A549 (cell line): ENCODE data around the gene DHRS7B. TPM values are rescaled to one million over a fixed set of nuclear protein-coding genes. Genes with fewer than 3 reads are reported as not detected.

Experiments used
- ATAC-seq, 2 experiments: fragments of 200-7000 bp in 1 of 2; fragments of >200 bp in 1 of 2; cut with Nextera tagmentation in 1 of 2; cut with Tn5 transposase in 1 of 2; 3 replicates each; pipeline versions ENCODE4 v1.8.0 to v1.9.1; 2018 to 2020; ENCODE audit warnings: mild to moderate bottlenecking in 1 of 2, moderate library complexity in 1 of 2
- CTCF ChIA-PET: fragments of 300-600 bp; sonication (Branson Sonifier 250); formaldehyde crosslinking; extraction: SDS; loops from one replicate; lab custom pipeline; 2021; ENCODE audit warnings: antibody characterized with exemption, inconsistent platforms; lab: Yijun Ruan, JAX
- POLR2A ChIA-PET: fragments of 350-600 bp; formaldehyde crosslinking; extraction: SDS; loops from one replicate; lab custom pipeline; 2021; ENCODE audit warnings: antibody characterized with exemption, inconsistent platforms; lab: Yijun Ruan, JAX
- DNase-seq, 2 experiments: peaks; one replicate each; pipeline versions ENCODE4 v3.0.0 to v3.0.0-alpha.2; 2011 to 2016; ENCODE audit warnings: low read depth in 1 of 2, low spot score in 1 of 2
- FAIRE-seq: peaks from 2 replicates; lab custom pipeline; 2011; peaks lifted over from hg19 to GRCh38; lab: Jason Lieb, UNC
- H3K27ac ChIP-seq, 2 experiments: fragments of >200 bp; sonication (Bioruptor Twin); formaldehyde crosslinking; 3 replicates each; pipeline ENCODE4 v1.5.1; 2016 to 2017
- H3K4me1 ChIP-seq: fragments of >200 bp; sonication (Bioruptor Twin); formaldehyde crosslinking; 3 replicates; pipeline ENCODE4 v1.6.1; 2016
- H3K4me2 ChIP-seq: fragments of >200 bp; sonication (Bioruptor Twin); formaldehyde crosslinking; 3 replicates; pipeline ENCODE4 v1.6.1; 2016
- H3K4me3 ChIP-seq: fragments of >200 bp; sonication (Bioruptor Twin); formaldehyde crosslinking; 3 replicates; pipeline ENCODE4 v1.5.1; 2016
- H3K9me3 ChIP-seq: fragments of >200 bp; sonication (Bioruptor Twin); formaldehyde crosslinking; 3 replicates; pipeline ENCODE4 v1.6.1; 2016
- BHLHE40 ChIP-seq: IDR thresholded peaks from 2 replicates; pipeline ENCODE4 v1.6.1; 2012; ENCODE audit warnings: low read depth, low read length, inconsistent platforms
- CBX8 ChIP-seq: fragments of 200-600 bp; sonication (generic); IDR thresholded peaks from 2 replicates; pipeline ENCODE4 v1.6.1; 2016
- CTCF ChIP-seq: fragments of >200 bp; sonication (Bioruptor Twin); formaldehyde crosslinking; IDR thresholded peaks from 3 replicates; pipeline ENCODE4 v1.5.1; 2016
- EHMT2 ChIP-seq: fragments of 200-600 bp; sonication (generic); IDR thresholded peaks from 2 replicates; pipeline ENCODE4 v1.6.1; 2016; ENCODE audit warnings: antibody characterized with exemption, low read depth, mild to moderate bottlenecking, moderate library complexity
- JUN ChIP-seq, 2 experiments: fragments of >200 bp; sonication (Bioruptor Twin); formaldehyde crosslinking; IDR thresholded peaks; 2 replicates in 1 of 2; 3 replicates in 1 of 2; pipeline ENCODE4 v1.6.1; 2016 to 2017
- JUNB ChIP-seq: fragments of >200 bp; sonication (Bioruptor Twin); formaldehyde crosslinking; IDR thresholded peaks from 2 replicates; pipeline ENCODE4 v1.6.1; 2016
- KDM5A ChIP-seq: fragments of 200-600 bp; sonication (generic); IDR thresholded peaks from 2 replicates; pipeline ENCODE4 v1.6.1; 2016; ENCODE audit warnings: antibody characterized with exemption, mild to moderate bottlenecking
- MAZ ChIP-seq: fragments of 150-350 bp; IDR thresholded peaks from 2 replicates; pipeline ENCODE4 v1.6.1; 2014; ENCODE audit warnings: antibody characterized with exemption, low read depth, low read length, borderline replicate concordance
- PBX3 ChIP-seq: IDR thresholded peaks from 2 replicates; pipeline ENCODE4 v1.6.1; 2012
- RARB ChIP-seq: fragments of 250-450 bp; sonication (Bioruptor Pico); IDR thresholded peaks from 2 replicates; pipeline ENCODE4 v1.8.0; 2021; ENCODE audit warnings: mild to moderate bottlenecking, moderate library complexity
- REST ChIP-seq: fragments of 200-600 bp; sonication (generic); IDR thresholded peaks from 2 replicates; pipeline ENCODE4 v1.6.1; 2016; ENCODE audit warnings: antibody characterized with exemption, mild to moderate bottlenecking, moderate library complexity
- SREBF2 ChIP-seq: fragments of 450-650 bp; IDR thresholded peaks from 2 replicates; pipeline ENCODE4 v1.6.1; 2014; ENCODE audit warnings: mild to moderate bottlenecking, moderate library complexity
- ZNF302 ChIP-seq: fragments of 250-450 bp; sonication (Bioruptor Pico); IDR thresholded peaks from 2 replicates; pipeline ENCODE4 v1.9.0; 2021; ENCODE audit warnings: inconsistent platforms, mild to moderate bottlenecking, moderate library complexity
- ZSCAN20 ChIP-seq: fragments of 250-450 bp; sonication (Bioruptor Pico); IDR thresholded peaks from 2 replicates; pipeline ENCODE4 v1.8.0; 2022; ENCODE audit warnings: mild to moderate bottlenecking, moderate library complexity
- WGBS: methylation state at CpG from one replicate; pipeline ENCODE4 v1.1.6; 2017; ENCODE audit errors: missing lambda C conversion rate; 5-methylcytosine and 5-hydroxymethylcytosine counted together
- polyA plus RNA-seq, 4 experiments: library from polyadenylated mRNA; depleted of rRNA in 3 of 4; stranded (reverse); fragments of >200 nt; fragmentation: RNase III in 1 of 4; extraction: RNeasy Plus Mini Kit Qiagen cat#74134 plus additional on column Dnase treatment in 1 of 4; gene quantifications; 2 replicates in 3 of 4; 3 replicates in 1 of 4; pipeline ENCODE4 v1.2.3, GENCODE V29; 2011 to 2017

The DHRS7B gene
- polyA plus RNA-seq, 2 of the 4 experiments (the other 2 are of a cell fraction): 23.6 to 25.4 TPM

GRCh38 chr17:21185061-21185460 lies 58.3 kb downstream of the DHRS7B start:
- CTCF ChIA-PET: interaction anchor here (1.8 to 2.1 kb wide), 2 partner anchors 12 to 66 kb away, joined by 4 to 8 read pairs; no protein-coding TSS in a partner anchor
- no peak for ATAC-seq
- H3K9me3 ChIP-seq: no peaks in the 10 kb centered on the region
- DNase-seq: no peak
- no peak overlapping the region for H3K4me3 ChIP-seq
- no peak overlapping the region for H3K4me2 ChIP-seq
- FAIRE-seq: no peak
- TF ChIP-seq JUN (IDR thresholded peaks at IDR 0.05): no peak
- no peak for TF ChIP-seq SREBF2
- TF ChIP-seq, all 56 proteins: peak for 0
- WGBS: 91% methylated on average over 1 of the region's 1 CpG
- Histone ChIP-seq H3K27ac (no peak overlapping the region), H3K4me1 (no peaks in the 10 kb centered on the region)
- POLR2A ChIA-PET: no interaction called here

- POLR2A ChIA-PET: no interaction called here
Observed at GRCh38 chr17:21186399-21187187, 59.8 kb downstream of the DHRS7B start.

GRCh38 chr17:21189361-21189760 lies 62.6 kb downstream of the DHRS7B start:
- DNase-seq: no peak
- ChIA-PET POLR2A (no interaction called here), CTCF (interaction anchor here (1.0 to 2.2 kb wide), 4 partner anchors 12 to 71 kb away, joined by 3 to 12 read pairs (median 6); no protein-coding TSS in a partner anchor)
- TF ChIP-seq CTCF: no peak
- no peak for TF ChIP-seq CBX8
- TF ChIP-seq ZNF302 (CRISPR knock-in tag): no peak
- TF ChIP-seq RARB (CRISPR knock-in tag): no peak
- no peak for TF ChIP-seq PBX3
- Histone ChIP-seq H3K9me3 (no peaks in the 10 kb centered on the region), H3K4me1 (no peaks in the 10 kb centered on the region), H3K4me2 (no peak overlapping the region), H3K27ac (no peak overlapping the region), H3K4me3 (no peak overlapping the region)
- ATAC-seq: no peak
- 98% methylated on average over 4 of the region's 4 CpGs for WGBS
- FAIRE-seq: no peak

More at GRCh38 chr17:21186399-21187187, 59.8 kb downstream of the DHRS7B start:
- Histone ChIP-seq H3K4me1 (no peaks in the 10 kb centered on the region), H3K4me3 (no peak overlapping the region), H3K9me3 (no peaks in the 10 kb centered on the region), H3K4me2 (no peak overlapping the region)
- CTCF ChIA-PET: interaction anchor here (0.7 to 2.1 kb wide), 5 partner anchors 11 to 68 kb away, joined by 3 to 8 read pairs (median 4); no protein-coding TSS in a partner anchor
- FAIRE-seq: no peak
- 89% methylated on average over 6 of the region's 6 CpGs for whole genome bisulfite sequencing
- DNase-seq: no peak
- ATAC-seq: no peak
- TF ChIP-seq KDM5A (no peak), JUNB (no peak), REST (no peak), CBX8 (no peak), ZSCAN20 (CRISPR knock-in tag) (no peak), MAZ (no peak), BHLHE40 (no peak), EHMT2 (no peak)
- TF ChIP-seq, all 56 proteins: peak for 0
- no peak overlapping the region for H3K27ac ChIP-seq
